ENCODE measurements around the gene ABCD1. TPM values are rescaled to one million over a fixed set of nuclear protein-coding genes. Genes with fewer than 3 reads are reported as not detected.

ABCD1 gene
- polyA plus RNA-seq, 1 donor = 13.4 TPM

DNA sequence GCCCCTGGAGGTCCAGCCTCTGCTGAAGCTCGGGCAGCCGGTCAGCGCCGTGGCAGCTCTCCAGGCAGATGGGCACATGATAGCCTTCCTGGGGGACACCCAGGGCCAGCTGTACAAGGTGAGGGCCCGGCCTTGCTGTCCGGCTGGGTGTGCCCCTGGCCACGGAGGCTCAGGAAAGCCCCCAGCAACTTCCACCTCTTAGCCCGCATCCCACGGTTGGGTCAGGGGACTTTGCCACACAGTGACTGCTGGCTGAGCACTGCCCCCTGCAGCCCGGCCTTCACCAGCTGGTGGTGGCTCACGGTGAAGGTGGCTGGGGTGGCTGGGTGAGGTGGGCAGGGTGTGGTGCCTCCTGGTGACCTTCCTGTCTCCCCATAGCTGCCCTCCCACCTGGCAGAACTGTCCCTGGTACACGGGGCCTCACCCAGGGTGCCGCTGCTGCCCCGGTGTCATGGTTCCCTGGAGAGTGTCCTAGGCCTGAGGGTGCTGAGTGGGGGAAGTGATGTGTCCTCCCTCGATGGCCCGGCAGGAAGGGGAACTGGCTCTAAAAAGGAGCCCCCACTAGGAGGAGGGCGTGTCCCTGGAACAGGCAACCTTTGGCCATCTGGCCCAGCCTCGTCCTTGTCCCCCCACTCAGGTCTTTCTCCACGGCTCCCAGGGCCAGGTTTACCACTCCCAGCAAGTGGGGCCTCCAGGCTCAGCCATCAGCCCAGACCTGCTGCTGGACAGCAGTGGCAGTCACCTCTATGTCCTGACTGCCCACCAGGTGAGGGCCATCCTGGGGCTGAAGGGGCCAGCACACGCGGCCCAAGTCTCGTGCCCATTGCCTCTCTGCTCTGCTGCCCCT lies 43.9 kb downstream of the ABCD1 start:
- no CpG with 5 or more reads among the region's 22 CpGs for WGBS (ENCODE audit: insufficient coverage, low lambda C conversion rate)
- Histone ChIP-seq H3K27me3 (ENCODE audit: control insufficient read depth, insufficient read depth, low read length) (no peaks in the 10 kb centered on the region), H3K4me3 (ENCODE audit: low read length) (no peak overlapping the region), H3K9me3 (ENCODE audit: control insufficient read depth, low read depth, low read length) (no peaks in the 10 kb centered on the region), H3K27ac (ENCODE audit: low read length) (no peak overlapping the region), H3K36me3 (ENCODE audit: control insufficient read depth, insufficient read depth, low read length) (no peaks in the 10 kb centered on the region), H3K4me1 (ENCODE audit: control insufficient read depth, insufficient read depth, low read length) (peaks cover 5% of the 10 kb centered on the region)
- no peak for DNase-seq

DNA sequence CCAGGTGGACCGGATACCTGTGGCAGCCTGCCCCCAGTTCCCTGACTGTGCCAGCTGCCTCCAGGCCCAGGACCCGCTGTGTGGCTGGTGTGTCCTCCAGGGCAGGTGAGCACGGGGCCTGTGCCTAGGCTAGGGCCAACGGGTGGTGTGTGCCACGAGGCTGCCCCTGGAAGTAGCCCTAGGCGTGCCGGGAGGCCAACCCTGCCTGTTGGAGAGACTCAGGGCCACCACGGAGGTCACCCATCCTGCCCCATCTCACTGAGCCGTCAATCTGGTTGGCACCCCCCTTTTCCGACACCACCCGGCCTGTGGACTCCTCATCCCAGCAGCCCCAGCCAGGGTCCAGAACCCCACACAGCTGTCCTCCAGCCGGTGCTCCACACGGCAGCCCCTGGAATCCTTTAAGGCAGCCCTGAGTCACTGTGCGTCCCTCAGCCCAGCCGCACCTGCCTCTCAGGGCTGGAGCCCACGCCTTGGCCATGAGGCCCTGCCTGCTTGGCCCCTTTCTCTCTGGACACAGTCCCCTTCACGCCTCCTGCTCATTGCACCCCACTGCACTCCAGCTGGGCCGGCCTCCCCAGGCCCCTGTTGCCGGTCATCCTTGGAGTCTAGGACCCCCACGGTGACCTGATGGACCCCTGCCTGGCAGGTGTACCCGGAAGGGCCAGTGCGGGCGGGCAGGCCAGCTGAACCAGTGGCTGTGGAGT lies 44.7 kb downstream of the ABCD1 start:
- Histone ChIP-seq H3K9me3 (ENCODE audit: control insufficient read depth, low read depth, low read length) (no peaks in the 10 kb centered on the region), H3K36me3 (ENCODE audit: control insufficient read depth, insufficient read depth, low read length) (no peaks in the 10 kb centered on the region), H3K27me3 (ENCODE audit: control insufficient read depth, insufficient read depth, low read length) (no peaks in the 10 kb centered on the region), H3K27ac (ENCODE audit: low read length) (no peak overlapping the region), H3K4me1 (ENCODE audit: control insufficient read depth, insufficient read depth, low read length) (peaks cover 5% of the 10 kb centered on the region), H3K4me3 (ENCODE audit: low read length) (no peak overlapping the region)
- WGBS (ENCODE audit: insufficient coverage, low lambda C conversion rate) = no CpG with 5 or more reads among the region's 23 CpGs
- DNase-seq = no peak

DNA sequence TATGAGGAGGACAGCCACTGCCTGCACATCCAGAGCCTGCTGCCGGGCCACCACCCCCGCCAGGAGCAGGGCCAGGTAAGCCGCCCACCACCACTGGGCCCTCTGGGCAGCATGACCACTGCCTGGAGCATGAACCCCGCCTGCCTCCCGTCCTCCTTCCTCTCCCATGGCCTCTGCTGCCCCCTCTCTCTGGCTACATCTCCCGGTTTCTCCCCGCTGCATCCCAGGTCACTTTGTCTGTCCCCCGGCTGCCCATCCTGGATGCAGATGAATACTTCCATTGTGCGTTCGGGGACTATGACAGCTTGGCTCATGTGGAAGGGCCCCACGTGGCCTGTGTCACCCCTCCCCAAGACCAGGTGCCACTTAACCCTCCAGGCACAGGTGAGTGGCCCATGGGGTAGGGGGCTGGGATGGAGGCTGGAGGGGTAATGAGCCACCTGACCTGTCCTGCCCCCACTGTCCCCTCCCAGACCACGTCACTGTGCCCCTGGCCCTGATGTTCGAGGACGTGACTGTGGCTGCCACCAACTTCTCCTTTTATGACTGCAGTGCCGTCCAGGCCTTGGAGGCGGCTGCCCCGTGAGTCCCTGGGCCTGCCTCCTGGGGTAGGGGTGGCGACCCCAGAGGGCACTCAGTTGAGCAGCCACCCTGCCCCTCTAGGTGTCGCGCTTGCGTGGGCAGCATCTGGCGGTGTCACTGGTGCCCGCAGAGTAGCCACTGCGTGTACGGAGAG lies 45.4 kb downstream of the ABCD1 start:
- DNase-seq = no peak
- H3K36me3 ChIP-seq (ENCODE audit: control insufficient read depth, insufficient read depth, low read length) = no peaks in the 10 kb centered on the region
- H3K27me3 ChIP-seq (ENCODE audit: control insufficient read depth, insufficient read depth, low read length) = no peaks in the 10 kb centered on the region
- peaks cover 3% of the 10 kb centered on the region for H3K4me1 ChIP-seq (ENCODE audit: control insufficient read depth, insufficient read depth, low read length)
- no CpG with 5 or more reads among the region's 25 CpGs for WGBS (ENCODE audit: insufficient coverage, low lambda C conversion rate)
- no peak overlapping the region for H3K27ac ChIP-seq (ENCODE audit: low read length)
- no peaks in the 10 kb centered on the region for H3K9me3 ChIP-seq (ENCODE audit: control insufficient read depth, low read depth, low read length)
- H3K4me3 ChIP-seq (ENCODE audit: low read length) = no peak overlapping the region

DNA sequence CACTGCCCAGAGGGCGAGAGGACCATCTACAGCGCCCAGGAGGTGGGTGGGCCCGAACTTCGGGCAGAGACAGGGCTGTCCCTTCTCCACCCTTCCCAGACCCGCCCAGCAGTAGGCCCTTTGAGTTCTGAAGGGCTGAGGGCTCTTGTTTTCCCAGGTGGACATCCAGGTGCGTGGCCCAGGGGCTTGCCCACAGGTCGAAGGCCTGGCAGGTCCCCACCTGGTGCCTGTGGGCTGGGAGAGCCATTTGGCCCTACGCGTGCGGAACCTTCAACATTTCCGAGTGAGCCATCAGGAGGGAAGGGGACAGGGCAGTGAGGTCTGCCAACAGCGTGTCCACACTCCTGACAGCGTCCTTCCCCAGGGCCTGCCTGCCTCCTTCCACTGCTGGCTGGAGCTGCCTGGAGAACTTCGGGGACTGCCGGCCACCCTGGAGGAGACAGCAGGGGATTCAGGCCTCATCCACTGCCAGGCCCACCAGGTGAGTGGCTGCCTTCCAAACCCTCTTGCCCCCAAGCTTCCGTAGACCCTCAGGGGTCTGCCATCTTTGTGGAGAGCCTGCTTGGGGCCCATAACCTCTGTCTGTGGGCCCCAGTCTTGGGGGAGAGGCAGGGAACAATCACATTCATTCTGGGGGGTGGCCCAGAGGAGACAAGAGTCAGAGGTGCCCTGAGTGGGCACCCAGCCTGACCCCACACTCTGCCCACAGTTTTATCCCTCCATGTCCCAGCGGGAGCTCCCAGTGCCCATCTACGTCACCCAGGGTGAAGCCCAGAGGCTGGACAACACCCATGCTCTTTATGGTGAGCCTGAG lies 46.2 kb downstream of the ABCD1 start:
- Histone ChIP-seq H3K27ac (ENCODE audit: low read length) (no peak overlapping the region), H3K4me3 (ENCODE audit: low read length) (no peak overlapping the region), H3K9me3 (ENCODE audit: control insufficient read depth, low read depth, low read length) (no peaks in the 10 kb centered on the region), H3K4me1 (ENCODE audit: control insufficient read depth, insufficient read depth, low read length) (no peaks in the 10 kb centered on the region), H3K27me3 (ENCODE audit: control insufficient read depth, insufficient read depth, low read length) (no peaks in the 10 kb centered on the region), H3K36me3 (ENCODE audit: control insufficient read depth, insufficient read depth, low read length) (no peaks in the 10 kb centered on the region)
- DNase-seq = no peak
- no CpG with 5 or more reads among the region's 18 CpGs for WGBS (ENCODE audit: insufficient coverage, low lambda C conversion rate)

DNA sequence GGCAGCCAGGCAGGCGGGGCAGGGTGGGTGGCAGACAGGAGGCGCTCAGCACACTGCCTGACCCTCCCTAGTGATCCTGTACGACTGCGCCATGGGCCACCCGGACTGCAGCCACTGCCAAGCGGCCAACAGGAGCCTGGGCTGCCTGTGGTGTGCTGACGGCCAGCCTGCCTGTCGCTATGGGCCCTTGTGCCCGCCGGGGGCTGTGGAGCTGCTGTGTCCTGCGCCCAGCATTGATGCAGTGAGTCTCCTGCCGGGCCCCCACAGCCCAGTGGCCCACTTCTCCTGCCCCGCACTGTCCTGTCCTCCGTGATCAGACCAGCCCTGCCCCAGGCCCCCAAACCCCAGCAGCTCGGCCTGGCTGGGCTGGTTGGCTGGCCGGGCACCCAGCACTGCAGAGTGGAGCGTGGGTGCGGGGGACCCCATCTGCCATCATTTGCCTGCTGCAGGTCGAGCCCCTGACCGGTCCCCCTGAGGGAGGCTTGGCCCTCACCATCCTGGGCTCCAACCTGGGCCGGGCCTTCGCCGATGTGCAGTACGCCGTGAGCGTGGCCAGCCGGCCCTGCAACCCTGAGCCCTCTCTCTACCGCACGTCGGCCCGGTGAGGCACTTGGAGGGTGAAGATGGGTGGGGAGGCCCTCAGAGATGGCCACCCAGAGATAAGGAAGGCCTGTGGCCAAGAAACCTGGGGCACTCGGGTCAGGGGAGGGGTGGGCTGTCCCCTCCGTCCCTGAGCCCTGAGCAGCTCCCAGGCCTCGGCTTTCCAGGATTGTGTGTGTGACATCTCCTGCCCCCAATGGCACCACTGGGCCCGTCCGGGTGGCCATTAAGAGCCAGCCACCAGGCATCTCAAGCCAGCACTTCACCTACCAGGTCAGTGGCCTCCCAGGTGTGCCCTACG lies 47.0 kb downstream of the ABCD1 start:
- no peak overlapping the region for H3K27ac ChIP-seq (ENCODE audit: low read length)
- no CpG with 5 or more reads among the region's 37 CpGs for WGBS (ENCODE audit: insufficient coverage, low lambda C conversion rate)

DNA sequence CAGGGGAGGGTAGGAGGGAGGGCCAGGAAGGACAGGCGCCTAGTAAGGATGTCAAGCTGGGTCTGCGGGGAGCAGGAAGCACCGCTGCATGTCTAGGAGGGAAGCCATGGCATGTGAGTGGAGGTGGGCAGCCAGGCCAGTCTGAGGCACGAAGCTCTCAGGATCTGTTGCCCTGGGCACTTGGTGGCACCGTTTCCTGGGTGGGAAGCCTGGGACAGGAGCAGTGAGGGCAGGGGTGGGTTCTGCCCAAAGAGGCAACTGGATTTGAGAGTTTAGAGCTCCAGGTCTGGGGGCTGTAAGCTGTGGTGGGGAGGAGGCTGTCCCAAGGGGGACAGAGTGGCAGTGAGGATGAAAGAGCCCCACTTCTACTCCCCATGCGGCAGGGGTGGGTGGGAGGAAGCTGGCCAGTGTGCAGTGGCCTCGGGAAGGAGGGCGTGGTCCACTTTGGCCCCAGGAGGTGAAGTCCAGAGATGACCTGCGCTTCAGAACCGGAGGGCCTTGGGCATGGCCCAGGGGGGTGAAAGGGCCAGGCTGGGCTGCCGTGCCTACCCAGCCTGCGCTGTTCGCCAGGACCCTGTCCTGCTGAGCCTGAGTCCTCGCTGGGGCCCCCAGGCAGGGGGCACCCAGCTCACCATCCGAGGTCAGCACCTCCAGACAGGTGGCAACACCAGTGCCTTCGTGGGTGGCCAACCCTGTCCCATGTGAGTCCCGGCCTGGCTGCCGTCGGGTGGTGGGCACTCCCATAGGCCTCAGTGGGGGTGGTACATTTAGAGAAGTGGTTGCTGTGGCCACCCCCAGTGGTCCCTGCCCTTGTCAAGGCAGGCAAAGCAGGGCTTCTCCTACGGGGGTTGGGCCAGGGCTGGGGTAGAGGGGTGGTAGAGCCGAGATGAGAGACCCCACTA lies 47.9 kb downstream of the ABCD1 start:
- H3K27ac ChIP-seq (ENCODE audit: low read length) = no peak overlapping the region
- no peaks in the 10 kb centered on the region for H3K9me3 ChIP-seq (ENCODE audit: control insufficient read depth, low read depth, low read length)
- no peaks in the 10 kb centered on the region for H3K27me3 ChIP-seq (ENCODE audit: control insufficient read depth, insufficient read depth, low read length)
- no peak for DNase-seq
- no CpG with 5 or more reads among the region's 21 CpGs for WGBS (ENCODE audit: insufficient coverage, low lambda C conversion rate)
- H3K4me3 ChIP-seq (ENCODE audit: low read length) = no peak overlapping the region
- H3K36me3 ChIP-seq (ENCODE audit: control insufficient read depth, insufficient read depth, low read length) = no peaks in the 10 kb centered on the region
- H3K4me1 ChIP-seq (ENCODE audit: control insufficient read depth, insufficient read depth, low read length) = no peaks in the 10 kb centered on the region

More for the DNA sequence above, 47.0 kb downstream of the ABCD1 start:
- no peaks in the 10 kb centered on the region for H3K4me1 ChIP-seq (ENCODE audit: control insufficient read depth, insufficient read depth, low read length)
- DNase-seq = no peak
- H3K36me3 ChIP-seq (ENCODE audit: control insufficient read depth, insufficient read depth, low read length) = no peaks in the 10 kb centered on the region
- no peaks in the 10 kb centered on the region for H3K27me3 ChIP-seq (ENCODE audit: control insufficient read depth, insufficient read depth, low read length)
- no peak overlapping the region for H3K4me3 ChIP-seq (ENCODE audit: low read length)
- H3K9me3 ChIP-seq (ENCODE audit: control insufficient read depth, low read depth, low read length) = no peaks in the 10 kb centered on the region

DNA sequence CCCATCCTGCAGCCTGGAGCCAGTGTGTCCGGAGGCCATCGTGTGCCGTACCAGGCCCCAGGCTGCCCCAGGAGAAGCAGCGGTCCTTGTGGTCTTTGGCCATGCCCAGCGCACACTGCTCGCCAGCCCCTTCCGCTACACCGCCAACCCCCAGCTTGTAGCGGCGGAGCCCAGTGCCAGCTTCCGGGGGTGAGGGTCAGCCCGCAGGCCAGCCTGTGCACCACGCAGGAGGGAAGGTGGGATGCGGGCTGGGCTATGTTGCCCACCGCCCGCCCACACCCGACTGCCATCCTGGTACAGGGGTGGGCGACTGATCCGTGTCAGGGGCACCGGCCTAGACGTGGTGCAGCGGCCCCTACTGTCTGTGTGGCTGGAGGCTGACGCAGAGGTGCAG lies 48.6 kb downstream of the ABCD1 start:
- H3K27ac ChIP-seq (ENCODE audit: low read length) = no peak overlapping the region
- no peak for DNase-seq
- WGBS (ENCODE audit: insufficient coverage, low lambda C conversion rate) = no CpG with 5 or more reads among the region's 23 CpGs
- no peak overlapping the region for H3K4me3 ChIP-seq (ENCODE audit: low read length)
- no peaks in the 10 kb centered on the region for H3K36me3 ChIP-seq (ENCODE audit: control insufficient read depth, insufficient read depth, low read length)
- no peaks in the 10 kb centered on the region for H3K9me3 ChIP-seq (ENCODE audit: control insufficient read depth, low read depth, low read length)
- H3K4me1 ChIP-seq (ENCODE audit: control insufficient read depth, insufficient read depth, low read length) = no peaks in the 10 kb centered on the region
- no peaks in the 10 kb centered on the region for H3K27me3 ChIP-seq (ENCODE audit: control insufficient read depth, insufficient read depth, low read length)

DNA sequence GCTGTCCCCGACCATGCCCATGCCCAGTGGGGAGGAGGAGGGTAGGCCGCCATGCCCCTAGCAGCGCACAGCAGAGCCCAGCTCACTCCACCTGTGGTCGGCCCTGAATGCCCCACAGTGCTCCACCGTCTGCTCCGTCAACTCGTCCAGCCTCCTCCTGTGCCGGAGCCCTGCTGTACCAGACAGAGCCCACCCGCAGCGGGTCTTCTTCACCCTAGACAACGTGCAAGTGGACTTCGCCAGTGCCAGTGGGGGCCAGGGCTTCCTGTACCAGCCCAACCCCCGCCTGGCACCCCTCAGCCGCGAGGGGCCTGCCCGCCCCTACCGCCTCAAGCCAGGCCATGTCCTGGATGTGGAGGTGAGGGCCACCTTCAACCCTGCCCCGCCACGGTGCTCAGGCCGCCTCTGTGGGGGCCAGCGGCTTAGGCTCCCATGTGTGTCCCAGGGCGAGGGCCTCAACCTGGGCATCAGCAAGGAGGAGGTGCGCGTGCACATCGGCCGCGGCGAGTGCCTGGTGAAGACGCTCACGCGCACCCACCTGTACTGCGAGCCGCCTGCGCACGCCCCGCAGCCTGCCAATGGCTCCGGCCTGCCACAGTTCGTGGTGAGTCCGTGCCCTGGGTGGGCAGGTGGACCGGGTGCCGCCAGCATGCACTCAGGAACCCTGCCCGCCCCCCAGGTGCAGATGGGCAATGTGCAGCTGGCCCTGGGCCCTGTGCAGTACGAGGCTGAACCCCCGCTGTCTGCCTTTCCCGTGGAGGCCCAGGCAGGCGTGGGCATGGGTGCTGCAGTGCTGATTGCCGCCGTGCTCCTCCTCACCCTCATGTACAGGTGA lies 49.3 kb downstream of the ABCD1 start:
- Histone ChIP-seq H3K4me3 (ENCODE audit: low read length) (no peak overlapping the region), H3K4me1 (ENCODE audit: control insufficient read depth, insufficient read depth, low read length) (no peaks in the 10 kb centered on the region), H3K27ac (ENCODE audit: low read length) (no peak overlapping the region), H3K27me3 (ENCODE audit: control insufficient read depth, insufficient read depth, low read length) (no peaks in the 10 kb centered on the region), H3K9me3 (ENCODE audit: control insufficient read depth, low read depth, low read length) (peaks cover 3% of the 10 kb centered on the region), H3K36me3 (ENCODE audit: control insufficient read depth, insufficient read depth, low read length) (no peaks in the 10 kb centered on the region)
- no CpG with 5 or more reads among the region's 48 CpGs for WGBS (ENCODE audit: insufficient coverage, low lambda C conversion rate)
- no peak for DNase-seq

Data from large intestine (tissue), 3 donors.